ENCODE measurements around the gene MORC2. TPM values are rescaled to one million over a fixed set of nuclear protein-coding genes. Genes with fewer than 3 reads are reported as not detected.

Gene MORC2
- total RNA-seq, 1 donor from 2014 or later, result 19.3 TPM

DNA sequence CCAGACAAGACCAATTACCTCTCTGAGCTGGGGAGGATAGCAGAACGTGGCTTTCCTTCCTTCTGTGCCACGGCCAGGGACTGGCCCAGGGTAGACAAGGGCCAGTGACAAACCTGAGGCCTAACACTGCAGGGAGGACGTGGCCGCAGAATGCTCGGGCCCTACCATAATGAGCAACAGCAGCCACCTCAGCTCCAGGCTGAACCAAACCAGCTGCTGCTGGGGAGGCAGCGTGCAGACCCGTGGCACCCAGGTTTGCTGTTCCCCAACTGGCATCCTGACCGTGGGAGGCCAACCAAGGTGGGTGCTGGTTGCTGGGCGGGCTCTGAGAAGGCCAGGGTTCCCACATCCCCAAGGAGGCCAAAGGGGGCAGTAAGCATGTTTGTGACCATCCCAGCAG is 83.0 kb downstream of the MORC2 start:
- no peak for ATAC-seq
- no peak overlapping the region for H3K27ac ChIP-seq
- no peak overlapping the region for H3K4me3 ChIP-seq
- H3K36me3 ChIP-seq, result peaks cover 9% of the 10 kb centered on the region
- no peaks in the 10 kb centered on the region for H3K4me1 ChIP-seq
- DNase-seq, result no peak
- H3K27me3 ChIP-seq (ENCODE audit: low read depth), result no peaks in the 10 kb centered on the region
- intact Hi-C loops (cut with DNase I), result no loop called here
- H3K9me3 ChIP-seq, result no peaks in the 10 kb centered on the region
- TF ChIP-seq, protein P1, sequence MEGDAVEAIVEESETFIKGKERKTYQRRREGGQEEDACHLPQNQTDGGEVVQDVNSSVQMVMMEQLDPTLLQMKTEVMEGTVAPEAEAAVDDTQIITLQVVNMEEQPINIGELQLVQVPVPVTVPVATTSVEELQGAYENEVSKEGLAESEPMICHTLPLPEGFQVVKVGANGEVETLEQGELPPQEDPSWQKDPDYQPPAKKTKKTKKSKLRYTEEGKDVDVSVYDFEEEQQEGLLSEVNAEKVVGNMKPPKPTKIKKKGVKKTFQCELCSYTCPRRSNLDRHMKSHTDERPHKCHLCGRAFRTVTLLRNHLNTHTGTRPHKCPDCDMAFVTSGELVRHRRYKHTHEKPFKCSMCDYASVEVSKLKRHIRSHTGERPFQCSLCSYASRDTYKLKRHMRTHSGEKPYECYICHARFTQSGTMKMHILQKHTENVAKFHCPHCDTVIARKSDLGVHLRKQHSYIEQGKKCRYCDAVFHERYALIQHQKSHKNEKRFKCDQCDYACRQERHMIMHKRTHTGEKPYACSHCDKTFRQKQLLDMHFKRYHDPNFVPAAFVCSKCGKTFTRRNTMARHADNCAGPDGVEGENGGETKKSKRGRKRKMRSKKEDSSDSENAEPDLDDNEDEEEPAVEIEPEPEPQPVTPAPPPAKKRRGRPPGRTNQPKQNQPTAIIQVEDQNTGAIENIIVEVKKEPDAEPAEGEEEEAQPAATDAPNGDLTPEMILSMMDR (IDR thresholded peaks at IDR 0.05), result no peak

DNA sequence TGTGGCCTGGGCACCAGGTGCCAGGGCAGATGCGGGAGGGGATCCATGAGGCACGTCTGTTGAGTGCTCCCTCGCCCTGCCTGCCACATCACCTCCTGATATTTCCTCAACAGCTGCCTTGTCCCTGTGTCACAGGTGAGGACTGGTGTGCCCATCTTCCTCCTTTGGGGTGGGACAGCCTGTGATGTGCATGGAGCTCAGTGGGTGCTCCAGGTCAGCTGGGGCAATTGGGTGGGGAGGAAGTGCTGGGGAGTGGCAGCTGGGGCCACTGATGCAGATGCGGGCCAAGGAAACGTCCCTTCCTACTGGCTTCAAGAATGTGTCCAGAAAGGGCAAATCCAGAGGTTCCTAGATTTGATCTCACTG is 83.6 kb downstream of the MORC2 start:
- intact Hi-C loops (cut with DNase I), result no loop called here
- no peaks in the 10 kb centered on the region for H3K4me1 ChIP-seq
- no peak overlapping the region for H3K4me3 ChIP-seq
- no peak for ATAC-seq
- TF ChIP-seq, protein P1 (IDR thresholded peaks at IDR 0.05), result no peak
- H3K36me3 ChIP-seq, result peaks cover 9% of the 10 kb centered on the region
- H3K9me3 ChIP-seq, result no peaks in the 10 kb centered on the region
- peak; percentile 2 for DNase-seq
- no peaks in the 10 kb centered on the region for H3K27me3 ChIP-seq (ENCODE audit: low read depth)
- no peak overlapping the region for H3K27ac ChIP-seq

DNA sequence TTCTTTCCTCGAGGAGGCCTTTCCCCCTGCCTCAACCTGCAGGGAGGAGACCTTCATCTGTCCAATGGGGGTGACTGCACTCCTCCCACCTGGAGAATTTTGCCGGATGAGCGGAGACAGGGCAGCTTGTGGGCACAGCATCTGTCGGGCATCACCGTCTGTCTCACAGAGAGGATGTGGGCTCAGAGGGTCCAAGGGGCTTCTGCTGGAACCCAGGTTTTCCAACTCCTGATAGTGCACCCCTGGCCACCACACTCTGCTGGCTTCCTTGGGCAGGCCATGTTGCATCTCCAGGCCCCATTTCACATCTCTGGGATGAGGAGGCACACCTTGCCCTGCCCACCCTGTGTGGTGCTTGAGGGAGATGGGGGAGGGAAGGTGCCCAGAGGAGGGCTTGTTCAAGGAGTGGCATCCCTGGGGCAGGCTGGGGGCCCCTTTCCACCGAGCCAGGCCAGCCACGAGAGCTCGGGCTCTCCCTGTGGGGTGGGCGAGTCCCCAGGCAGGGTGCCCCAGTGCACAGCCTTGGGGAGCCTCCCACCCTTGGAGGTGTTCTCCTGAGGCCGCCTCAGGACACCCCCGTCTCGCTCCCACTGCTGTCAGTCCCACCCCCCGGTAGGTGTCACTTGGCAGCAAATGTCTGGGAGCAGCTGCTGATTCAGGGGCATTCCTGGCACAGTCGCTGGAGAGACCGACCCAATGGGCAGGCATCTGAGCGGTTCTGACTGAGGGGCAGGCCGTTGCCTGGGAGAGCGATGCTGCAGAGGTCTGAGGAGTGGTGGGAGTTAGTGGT is 84.2 kb downstream of the MORC2 start:
- intact Hi-C loops (cut with DNase I), result no loop called here
- TF ChIP-seq, protein P1 (IDR thresholded peaks at IDR 0.05), result no peak
- ATAC-seq (no peak), DNase-seq (peak; percentile 38)
- Histone ChIP-seq H3K9me3 (no peaks in the 10 kb centered on the region), H3K27me3 (ENCODE audit: low read depth) (no peaks in the 10 kb centered on the region), H3K4me1 (no peaks in the 10 kb centered on the region), H3K27ac (no peak overlapping the region), H3K36me3 (peaks cover 5% of the 10 kb centered on the region), H3K4me3 (no peak overlapping the region)

DNA sequence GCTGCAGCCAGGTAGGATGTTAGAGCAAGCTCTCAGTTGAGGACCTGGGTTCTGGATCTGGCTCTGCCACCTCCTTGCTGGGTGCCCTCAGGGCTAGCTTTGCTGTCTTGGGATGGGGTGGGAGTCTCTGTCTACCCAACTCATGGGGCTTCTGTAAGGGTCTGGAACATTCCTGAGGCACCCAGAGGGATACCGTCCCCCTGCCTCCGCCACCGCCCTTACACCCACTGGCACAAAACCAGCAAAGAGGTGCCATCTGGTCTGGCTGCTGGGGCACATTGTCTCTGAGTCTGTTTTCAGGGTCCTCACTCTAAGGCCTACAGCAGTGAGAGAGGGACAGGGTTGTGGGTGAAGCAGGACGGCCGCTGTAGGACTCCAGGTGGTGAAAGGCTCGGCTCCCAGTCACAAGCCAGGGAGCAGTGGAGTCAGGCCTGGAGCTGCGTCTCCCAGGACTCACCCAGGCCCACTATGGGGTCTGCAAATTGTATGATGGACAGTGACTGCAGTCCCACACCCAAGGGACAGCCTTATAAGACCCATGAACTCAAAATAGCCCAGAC is 84.9 kb downstream of the MORC2 start:
- Histone ChIP-seq H3K27ac (no peak overlapping the region), H3K36me3 (no peaks in the 10 kb centered on the region), H3K27me3 (ENCODE audit: low read depth) (no peaks in the 10 kb centered on the region), H3K9me3 (no peaks in the 10 kb centered on the region), H3K4me3 (no peak overlapping the region), H3K4me1 (no peaks in the 10 kb centered on the region)
- ATAC-seq (no peak), DNase-seq (peak; percentile 20)
- TF ChIP-seq, protein P1 (IDR thresholded peaks at IDR 0.05), result no peak
- intact Hi-C loops (cut with DNase I), result no loop called here

DNA sequence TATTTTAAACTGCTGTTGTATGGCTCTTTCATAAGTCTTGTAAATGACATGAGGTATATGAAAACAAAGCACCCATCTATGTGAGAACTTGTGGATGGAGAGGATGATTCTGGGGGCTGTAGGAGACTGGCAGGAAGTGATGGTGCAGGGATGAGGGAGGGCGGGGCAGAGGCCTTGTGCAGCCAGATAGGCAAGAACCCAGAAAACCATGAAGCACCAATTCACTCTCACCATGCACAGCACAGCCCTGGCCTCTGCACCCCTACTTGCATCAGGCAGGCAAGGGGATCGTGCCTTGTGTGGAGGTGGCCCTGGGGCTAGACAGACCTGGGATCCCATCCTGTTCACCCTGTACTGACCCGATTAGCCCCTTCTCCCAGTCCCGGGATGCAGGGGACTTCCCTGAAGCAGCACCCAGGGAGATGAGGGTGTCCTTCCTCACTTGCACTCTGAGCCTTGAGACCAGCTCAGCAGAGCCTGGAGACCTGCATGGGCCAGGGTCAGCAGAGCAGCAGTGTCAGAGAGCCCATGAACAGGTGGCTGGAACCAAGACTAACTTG is 85.5 kb downstream of the MORC2 start:
- no peak for ATAC-seq
- Histone ChIP-seq H3K36me3 (no peaks in the 10 kb centered on the region), H3K27me3 (ENCODE audit: low read depth) (no peaks in the 10 kb centered on the region), H3K27ac (no peak overlapping the region), H3K4me3 (no peak overlapping the region), H3K9me3 (no peaks in the 10 kb centered on the region), H3K4me1 (no peaks in the 10 kb centered on the region)
- intact Hi-C loops (cut with DNase I), result no loop called here
- TF ChIP-seq, protein P1 (IDR thresholded peaks at IDR 0.05), result no peak
- DNase-seq, result peak; percentile 24

Measured in lower lobe of right lung (tissue), 2 donors.